IMR-90 (cell line): ENCODE data around the gene RERE. TPM values are rescaled to one million over a fixed set of nuclear protein-coding genes. Genes with fewer than 3 reads are reported as not detected.

Source experiments
- ATAC-seq: fragments of 200-7000 bp; cut with Tn5 transposase; 2 replicates; pipeline ENCODE4 v1.9.1; 2020; ENCODE audit warnings: low read depth, mild to moderate bottlenecking, moderate library complexity
- BruUV-seq: library from RNA; stranded (reverse); fragments of 400-500 nt; replicated peaks from 2 replicates; lab custom pipeline; 2021; lab: Mats Ljungman, UMichigan
- CTCF ChIA-PET: fragments of 300-600 bp; formaldehyde crosslinking; extraction: SDS; loops from one replicate; lab custom pipeline; 2021; ENCODE audit warnings: antibody characterized with exemption; lab: Yijun Ruan, JAX
- POLR2A ChIA-PET: fragments of 300-600 bp; sonication (Branson Sonifier 250); formaldehyde crosslinking; loops from one replicate; lab custom pipeline; 2022; ENCODE audit warnings: antibody characterized with exemption; ENCODE audit not compliant: unreplicated experiment; lab: Charles Lee
- DNase-seq: peaks from one replicate; pipeline ENCODE4 v3.0.0; 2013
- H2AFZ ChIP-seq: replicated peaks from 2 replicates; pipeline ENCODE3; 2013; ENCODE audit warnings: low read length, mild to moderate bottlenecking; ENCODE audit not compliant: poor library complexity
- H2AK5ac ChIP-seq: 2 replicates; pipeline ENCODE4 v1.6.1; 2013; ENCODE audit warnings: low read depth, low read length, inconsistent platforms
- H2AK9ac ChIP-seq: replicated peaks from 2 replicates; pipeline ENCODE3; 2013; ENCODE audit warnings: mild to moderate bottlenecking, low read depth, low read length, moderate library complexity; ENCODE audit not compliant: poor library complexity
- H2BK120ac ChIP-seq: 2 replicates; pipeline ENCODE4 v1.6.1; 2013; ENCODE audit warnings: low read depth, low read length, inconsistent platforms
- H2BK15ac ChIP-seq: 3 replicates; pipeline ENCODE4 v1.6.1; 2013; ENCODE audit warnings: low read depth, low read length, inconsistent platforms
- H2BK20ac ChIP-seq: 2 replicates; pipeline ENCODE4 v1.6.1; 2013; ENCODE audit warnings: low read depth, mild to moderate bottlenecking, inconsistent platforms, low read length, moderate library complexity
- H2BK5ac ChIP-seq: 2 replicates; pipeline ENCODE4 v1.6.1; 2013; ENCODE audit warnings: mild to moderate bottlenecking, low read depth, low read length, inconsistent platforms; ENCODE audit not compliant: poor library complexity, severe bottlenecking
- H3K14ac ChIP-seq: replicated peaks from 2 replicates; pipeline ENCODE4 v1.6.1; 2013; ENCODE audit warnings: low read depth, low read length, inconsistent platforms
- H3K18ac ChIP-seq: 2 replicates; pipeline ENCODE4 v1.6.1; 2013; ENCODE audit warnings: low read depth, low read length, control low read depth
- H3K23ac ChIP-seq: 2 replicates; pipeline ENCODE4 v1.6.1; 2013; ENCODE audit warnings: low read depth, low read length, inconsistent platforms
- H3K27ac ChIP-seq: 2 replicates; pipeline ENCODE4 v1.5.1; 2013; ENCODE audit warnings: mild to moderate bottlenecking, control low read depth, low read length; ENCODE audit not compliant: insufficient read depth
- H3K27me3 ChIP-seq: 2 replicates; pipeline ENCODE4 v1.6.1; 2013; ENCODE audit warnings: low read length; ENCODE audit not compliant: control insufficient read depth, insufficient read depth
- H3K36me3 ChIP-seq: 2 replicates; pipeline ENCODE4 v1.6.1; 2013; ENCODE audit warnings: low read length, mixed read lengths; ENCODE audit not compliant: control insufficient read depth, insufficient read depth
- H3K4ac ChIP-seq: 2 replicates; pipeline ENCODE4 v1.6.1; 2013; ENCODE audit warnings: low read depth, low read length, inconsistent platforms
- H3K4me1 ChIP-seq: 2 replicates; pipeline ENCODE4 v1.6.1; 2013; ENCODE audit warnings: low read length, mixed read lengths; ENCODE audit not compliant: control insufficient read depth, insufficient read depth
- H3K4me2 ChIP-seq: 2 replicates; pipeline ENCODE4 v1.6.1; 2013; ENCODE audit warnings: low read depth, mild to moderate bottlenecking, control low read depth, low read length, moderate library complexity
- H3K4me3 ChIP-seq: 2 replicates; pipeline ENCODE4 v1.5.1; 2013; ENCODE audit warnings: low read depth, mild to moderate bottlenecking, control low read depth, low read length, moderate library complexity; ENCODE audit not compliant: insufficient read depth
- H3K56ac ChIP-seq: 2 replicates; pipeline ENCODE4 v1.6.1; 2013; ENCODE audit warnings: low read length, inconsistent platforms; ENCODE audit not compliant: insufficient read depth; ENCODE audit errors: extremely low read depth
- H3K79me1 ChIP-seq, 2 experiments: 2 replicates each; pipeline ENCODE4 v1.6.1; 2013; ENCODE audit warnings: low read length in 2 of 2, inconsistent platforms in 1 of 2, low read depth in 1 of 2
- H3K9ac ChIP-seq: 2 replicates; pipeline ENCODE4 v1.6.1; 2013; ENCODE audit warnings: low read depth, low read length, control low read depth
- H3K9me1 ChIP-seq: 2 replicates; pipeline ENCODE4 v1.6.1; 2013; ENCODE audit warnings: low read length, inconsistent platforms; ENCODE audit not compliant: insufficient read depth
- H3K9me3 ChIP-seq: 2 replicates; pipeline ENCODE4 v1.6.1; 2013; ENCODE audit warnings: low read length; ENCODE audit not compliant: control insufficient read depth, insufficient read depth
- H4K20me1 ChIP-seq: 2 replicates; pipeline ENCODE4 v1.6.1; 2013; ENCODE audit warnings: low read length, inconsistent platforms; ENCODE audit not compliant: insufficient read depth
- H4K5ac ChIP-seq: 2 replicates; pipeline ENCODE4 v1.6.1; 2013; ENCODE audit warnings: mild to moderate bottlenecking, low read depth, low read length, control low read depth
- H4K8ac ChIP-seq, 2 experiments: 2 replicates each; pipeline ENCODE4 v1.6.1; 2013; ENCODE audit warnings: low read depth in 2 of 2, low read length in 2 of 2, control low read depth in 1 of 2, inconsistent platforms in 1 of 2
- H4K91ac ChIP-seq: 2 replicates; pipeline ENCODE4 v1.6.1; 2013; ENCODE audit warnings: low read depth, low read length, inconsistent platforms; ENCODE audit not compliant: insufficient read depth
- BHLHE40 ChIP-seq: fragments of 150-350 bp; IDR thresholded peaks from 2 replicates; pipeline ENCODE4 v1.6.1; 2016; ENCODE audit warnings: mild to moderate bottlenecking, low read depth, low read length
- CEBPB ChIP-seq: IDR thresholded peaks from 2 replicates; pipeline ENCODE4 v1.6.1; 2012; ENCODE audit warnings: low read depth, low read length, improper control_type of control experiment
- CHD1 ChIP-seq: IDR thresholded peaks from 2 replicates; pipeline ENCODE4 v1.6.1; 2012; ENCODE audit warnings: low read depth, low read length, improper control_type of control experiment
- CTCF ChIP-seq: conservative IDR thresholded peaks from 2 replicates; pipeline ENCODE4 v1.5.1; 2012; ENCODE audit warnings: mild to moderate bottlenecking, low read depth, low read length, improper control_type of control experiment
- FOS ChIP-seq: fragments of 150-350 bp; IDR thresholded peaks from 2 replicates; pipeline ENCODE4 v1.6.1; 2016; ENCODE audit warnings: low read depth, low read length
- MAFK ChIP-seq: IDR thresholded peaks from 2 replicates; pipeline ENCODE4 v1.6.1; 2012; ENCODE audit warnings: low read depth, low read length, improper control_type of control experiment
- MAZ ChIP-seq: IDR thresholded peaks from 2 replicates; pipeline ENCODE4 v1.6.1; 2012; ENCODE audit warnings: low read depth, mild to moderate bottlenecking, low read length, improper control_type of control experiment, moderate library complexity, borderline replicate concordance
- NFE2L2 ChIP-seq: fragments of 150-350 bp; IDR thresholded peaks from 2 replicates; pipeline ENCODE4 v1.6.1; 2016; ENCODE audit warnings: low read depth, mild to moderate bottlenecking, low read length
- POLR2A ChIP-seq: IDR thresholded peaks from 2 replicates; pipeline ENCODE4 v1.6.1; 2012; ENCODE audit warnings: mild to moderate bottlenecking, low read depth, low read length
- RAD21 ChIP-seq: IDR thresholded peaks from 2 replicates; pipeline ENCODE4 v1.6.1; 2012; ENCODE audit warnings: low read length, improper control_type of control experiment
- RCOR1 ChIP-seq: IDR thresholded peaks from 2 replicates; pipeline ENCODE4 v1.6.1; 2012; ENCODE audit warnings: mild to moderate bottlenecking, low read length, improper control_type of control experiment; ENCODE audit not compliant: insufficient replicate concordance
- WGBS, 2 experiments: methylation state at CpG; one replicate each; pipeline versions ENCODE4 v1.1.5 to v1.1.7; 2013; ENCODE audit warnings: missing lambda C conversion rate in 2 of 2; ENCODE audit not compliant: insufficient read length in 1 of 2; ENCODE audit errors: extremely low coverage in 2 of 2; 5-methylcytosine and 5-hydroxymethylcytosine counted together
- dilution Hi-C: fragments of 300-500 bp; cut with HindIII; formaldehyde crosslinking; loops from one replicate; pipeline ENCODE4 v1.14.3; 2018; ENCODE audit warnings: low sequenced_read_pairs; ENCODE audit not compliant: unreplicated experiment
- in situ Hi-C: fragments of 300-500 bp; cut with MboI; formaldehyde crosslinking; loops from 3 replicates; pipeline ENCODE4 v1.14.3; 2019; ENCODE audit warnings: low sequenced_read_pairs, inconsistent platforms, mixed read lengths
- intact Hi-C: fragments of 100-400 bp; cut with micrococcal nuclease; formaldehyde crosslinking; loops from 2 replicates; pipeline ENCODE4 v1.10.0; 2022
- polyA plus RNA-seq, 3 experiments: library from polyadenylated mRNA; depleted of rRNA; stranded (reverse); fragments of >200 nt; gene quantifications; 2 replicates each; pipeline ENCODE4 v1.2.3, GENCODE V29; 2012; ENCODE audit warnings: low replicate concordance in 1 of 3
- total RNA-seq: library from RNA; depleted of rRNA; stranded (reverse); fragments of >200 nt; gene quantifications from 2 replicates; pipeline ENCODE4 v1.2.3, GENCODE V29; 2012
- TF ChIP-seq, protein P1 (sequence below): fragments of 150-350 bp; IDR thresholded peaks from 2 replicates; pipeline ENCODE4 v1.6.1; 2017; ENCODE audit warnings: mild to moderate bottlenecking, antibody characterized with exemption, low read length, low read depth
- TF ChIP-seq, protein P2 (sequence below): fragments of 150-350 bp; IDR thresholded peaks from 2 replicates; pipeline ENCODE4 v1.6.1; 2016; ENCODE audit warnings: low read depth, mild to moderate bottlenecking, low read length, moderate library complexity, borderline replicate concordance

The RERE gene
- total and polyA plus RNA-seq, 2 of the 4 experiments (the other 2 are of a cell fraction) = 11.5 to 25.1 TPM

GRCh38 chr1:8642114-8642513 is 175.3 kb downstream of the RERE start:
- H2AK9ac ChIP-seq = no peak overlapping the region
- no peak overlapping the region for H2BK20ac ChIP-seq
- H3K23ac ChIP-seq = no peak overlapping the region
- H3K56ac ChIP-seq = no peak overlapping the region
- ATAC-seq (no peak), DNase-seq (no peak)
- H3K14ac ChIP-seq = no peak overlapping the region
- intact Hi-C loops = no loop called here
- H2BK15ac ChIP-seq = no peak overlapping the region
- H3K9me3 ChIP-seq = no peaks in the 10 kb centered on the region
- H3K79me1 ChIP-seq = peaks cover 52 to 59% of the 10 kb centered on the region in 2 experiments
- no peak for TF ChIP-seq CEBPB
- TF ChIP-seq, protein P1, sequence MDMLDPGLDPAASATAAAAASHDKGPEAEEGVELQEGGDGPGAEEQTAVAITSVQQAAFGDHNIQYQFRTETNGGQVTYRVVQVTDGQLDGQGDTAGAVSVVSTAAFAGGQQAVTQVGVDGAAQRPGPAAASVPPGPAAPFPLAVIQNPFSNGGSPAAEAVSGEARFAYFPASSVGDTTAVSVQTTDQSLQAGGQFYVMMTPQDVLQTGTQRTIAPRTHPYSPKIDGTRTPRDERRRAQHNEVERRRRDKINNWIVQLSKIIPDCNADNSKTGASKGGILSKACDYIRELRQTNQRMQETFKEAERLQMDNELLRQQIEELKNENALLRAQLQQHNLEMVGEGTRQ = no peak
- TF ChIP-seq, protein P2, sequence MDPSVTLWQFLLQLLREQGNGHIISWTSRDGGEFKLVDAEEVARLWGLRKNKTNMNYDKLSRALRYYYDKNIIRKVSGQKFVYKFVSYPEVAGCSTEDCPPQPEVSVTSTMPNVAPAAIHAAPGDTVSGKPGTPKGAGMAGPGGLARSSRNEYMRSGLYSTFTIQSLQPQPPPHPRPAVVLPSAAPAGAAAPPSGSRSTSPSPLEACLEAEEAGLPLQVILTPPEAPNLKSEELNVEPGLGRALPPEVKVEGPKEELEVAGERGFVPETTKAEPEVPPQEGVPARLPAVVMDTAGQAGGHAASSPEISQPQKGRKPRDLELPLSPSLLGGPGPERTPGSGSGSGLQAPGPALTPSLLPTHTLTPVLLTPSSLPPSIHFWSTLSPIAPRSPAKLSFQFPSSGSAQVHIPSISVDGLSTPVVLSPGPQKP = no peak
- no peak for TF ChIP-seq MAZ
- TF ChIP-seq CHD1 = no peak
- TF ChIP-seq BHLHE40 = no peak
- no peak for TF ChIP-seq RCOR1
- no peak for TF ChIP-seq MAFK
- TF ChIP-seq RAD21 = no peak
- TF ChIP-seq FOS = no peak
- TF ChIP-seq CTCF = no peak
- TF ChIP-seq NFE2L2 = no peak
- no peak for TF ChIP-seq POLR2A
- H3K18ac ChIP-seq = no peak overlapping the region
- peaks cover 15% of the 10 kb centered on the region for H3K9me1 ChIP-seq
- H3K4me3 ChIP-seq = no peak overlapping the region
- H2BK120ac ChIP-seq = no peak overlapping the region
- no peak overlapping the region for H4K91ac ChIP-seq
- no peak overlapping the region for H3K4ac ChIP-seq
- H2AK5ac ChIP-seq = no peak overlapping the region
- no CpG with 5 or more reads among the region's 2 CpGs for WGBS, 2 experiments
- BruUV-seq = no TSS peak
- no peaks in the 10 kb centered on the region for H3K27me3 ChIP-seq
- H3K9ac ChIP-seq = no peak overlapping the region
- H4K5ac ChIP-seq = no peak overlapping the region
- H3K4me2 ChIP-seq = no peak overlapping the region
- in situ Hi-C loops = no loop called here
- H4K8ac ChIP-seq = no peak overlapping the region
- no peak overlapping the region for H2BK5ac ChIP-seq
- peaks cover 53% of the 10 kb centered on the region for H4K20me1 ChIP-seq
- H3K27ac ChIP-seq = no peak overlapping the region
- H3K36me3 ChIP-seq = peaks cover 6% of the 10 kb centered on the region
- peaks cover 9% of the 10 kb centered on the region for H3K4me1 ChIP-seq
- no peak overlapping the region for H2AFZ ChIP-seq
- dilution Hi-C loops = no loop called here
- POLR2A ChIA-PET = no interaction called here
- CTCF ChIA-PET = no interaction called here
